Myocyte (in vitro differentiated cells): ENCODE data around the gene C2CD3. TPM values are rescaled to one million over a fixed set of nuclear protein-coding genes. Genes with fewer than 3 reads are reported as not detected.

ENCODE experiments used
- DNase-seq: peaks from one replicate; pipeline ENCODE4 v3.0.0-alpha.2; 2012; ENCODE audit warnings: low read depth
- total RNA-seq: library from RNA; depleted of rRNA; stranded (reverse); fragments of >200 nt; gene quantifications from 2 replicates; pipeline ENCODE4 v1.2.3, GENCODE V29; 2014

The C2CD3 gene
- total RNA-seq, 1 donor from 2014 or later, result 55.6 TPM

DNA sequence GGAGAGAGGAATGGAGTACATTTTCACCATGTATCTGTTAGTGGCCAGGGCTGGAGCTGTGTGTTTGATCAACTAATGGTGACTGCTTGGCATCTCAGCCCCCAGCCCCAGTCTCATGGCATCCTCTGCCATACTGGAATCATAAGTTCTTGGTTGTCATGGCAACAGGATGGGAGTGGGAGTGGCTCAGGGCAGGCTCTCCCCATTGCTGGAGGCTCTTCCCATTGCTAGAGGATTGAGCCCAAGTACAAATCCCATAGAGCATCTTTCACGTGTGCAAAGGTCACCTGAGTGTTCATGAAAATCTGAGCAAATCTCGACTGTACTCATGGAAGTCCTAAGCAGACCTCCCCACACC lies 205.1 kb downstream of the C2CD3 start:
- DNase-seq, result no peak

DNA sequence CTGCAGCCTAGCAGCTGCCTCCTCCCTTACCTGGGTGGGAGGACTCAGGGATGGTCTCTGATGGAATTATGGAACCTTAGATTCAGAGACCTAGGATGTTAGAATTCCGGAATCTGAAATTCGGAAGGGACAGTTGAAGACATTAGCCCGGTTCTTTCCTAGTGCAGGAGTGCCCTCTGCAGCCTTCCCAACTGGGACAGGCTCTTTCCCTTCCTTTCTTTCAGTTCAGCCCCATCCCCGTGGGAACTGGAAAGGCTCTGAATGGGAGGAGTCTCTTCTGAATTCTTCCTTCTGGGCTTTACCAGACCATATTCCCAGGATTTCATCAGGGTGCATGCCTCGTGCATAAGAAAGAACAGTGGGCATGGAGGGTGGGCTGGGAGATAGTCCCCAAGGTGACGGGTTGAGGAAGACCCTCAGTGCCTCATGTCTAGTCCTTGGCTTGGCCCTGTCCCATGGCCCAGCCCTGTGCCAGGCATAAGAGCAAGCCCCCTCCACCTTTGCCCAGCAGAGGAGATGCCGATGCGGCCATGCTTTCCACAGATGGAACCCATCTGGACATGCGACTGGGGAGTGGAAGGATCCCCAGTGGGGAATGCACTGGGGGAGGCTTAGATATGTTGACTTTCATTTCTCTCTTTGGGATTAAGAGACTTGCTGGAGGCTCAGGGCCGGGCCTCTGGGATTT lies 205.6 kb downstream of the C2CD3 start:
- no peak for DNase-seq

DNA sequence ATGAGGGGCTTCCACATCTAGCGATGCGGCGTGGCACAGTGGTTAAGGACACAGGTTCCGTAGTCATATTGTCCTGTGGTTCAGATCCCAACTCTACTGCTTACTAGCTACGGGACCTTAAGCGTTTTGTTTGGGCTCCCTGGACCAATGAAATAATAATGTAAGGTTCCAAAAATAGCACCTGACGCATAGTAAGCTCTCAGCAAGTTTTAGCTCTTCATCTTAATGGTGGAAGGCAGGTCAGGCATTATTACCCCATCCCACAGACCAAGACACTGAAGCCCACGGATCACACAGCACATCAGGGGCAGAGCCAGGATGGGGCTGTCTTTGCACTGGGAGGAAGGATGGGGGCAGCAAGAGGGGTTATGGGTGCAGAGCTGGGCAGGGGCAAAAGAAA lies 206.9 kb downstream of the C2CD3 start:
- no peak for DNase-seq

Other genes starting within 250 kb of the C2CD3 start
- 0.36 and 0.83 TPM in 2 replicates for gene DNAJB13, start 220.0 kb downstream of the C2CD3 start, total RNA-seq
- gene UCP2, start 188.2 kb downstream of the C2CD3 start, total RNA-seq, result 108 and 148 TPM in 2 replicates
- gene UCP3, start 161.9 kb downstream of the C2CD3 start, total RNA-seq, result 0.62 and 2.6 TPM in 2 replicates
- 217 and 282 TPM in 2 replicates for gene PPME1, start 287 bp upstream of the C2CD3 start, total RNA-seq
- gene P4HA3, start 140.6 kb upstream of the C2CD3 start, total RNA-seq, result 0.42 TPM in 1 of 2 replicates, not detected in the other
- 17.9 and 20.3 TPM in 2 replicates for gene PGM2L1, start 227.4 kb upstream of the C2CD3 start, total RNA-seq